ENCODE results near the gene FBXL13. TPM values are rescaled to one million over a fixed set of nuclear protein-coding genes. Genes with fewer than 3 reads are reported as not detected.

The FBXL13 gene
- total and polyA plus RNA-seq, 2 experiments from 2014 or later = 1.2 to 2.5 TPM

DNA sequence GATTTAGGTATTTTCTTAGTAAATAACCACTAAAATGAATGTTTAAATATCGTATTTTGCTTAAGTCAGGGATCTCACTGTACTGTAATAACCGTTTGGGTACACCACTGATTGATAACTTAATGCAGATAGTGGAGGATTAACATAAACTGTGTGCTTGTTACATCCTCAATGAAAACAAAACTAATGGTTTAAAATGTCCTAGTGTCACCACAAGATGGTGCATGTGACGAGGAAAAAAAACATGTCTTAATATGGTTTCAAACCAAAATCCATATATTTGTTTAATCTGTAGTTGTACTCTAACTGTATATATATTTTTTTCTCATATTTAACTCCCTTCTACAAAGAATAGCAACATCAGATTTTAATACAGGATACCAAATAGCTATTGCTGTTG, 19.5 kb upstream of the FBXL13 start:
- no peaks in the 10 kb centered on the region for H3K27me3 ChIP-seq (ENCODE audit: insufficient read depth)
- H3K79me2 ChIP-seq (replicated peaks; ENCODE audit: insufficient read depth) = no peaks in the 10 kb centered on the region
- no peaks in the 10 kb centered on the region for H3F3A ChIP-seq (replicated peaks; ENCODE audit: low read depth)
- Mint-ChIP-seq H3K9me3 (no peaks in the 10 kb centered on the region), H3K27ac (no peak overlapping the region), H3K27me3 (ENCODE audit: insufficient read depth, low read depth, poor library complexity) (no peaks in the 10 kb centered on the region), H3K4me3 (no peak overlapping the region), H3K4me1 (no peaks in the 10 kb centered on the region), H3K36me3 (ENCODE audit: low read depth) (peaks cover 34% of the 10 kb centered on the region)
- no peak overlapping the region for H2AFZ ChIP-seq
- no peak overlapping the region for H3K4me2 ChIP-seq
- TF ChIP-seq EZH2 (IDR thresholded peaks at IDR 0.05; ENCODE audit: low read depth, unreplicated experiment) = no peak
- TF ChIP-seq, protein P1, sequence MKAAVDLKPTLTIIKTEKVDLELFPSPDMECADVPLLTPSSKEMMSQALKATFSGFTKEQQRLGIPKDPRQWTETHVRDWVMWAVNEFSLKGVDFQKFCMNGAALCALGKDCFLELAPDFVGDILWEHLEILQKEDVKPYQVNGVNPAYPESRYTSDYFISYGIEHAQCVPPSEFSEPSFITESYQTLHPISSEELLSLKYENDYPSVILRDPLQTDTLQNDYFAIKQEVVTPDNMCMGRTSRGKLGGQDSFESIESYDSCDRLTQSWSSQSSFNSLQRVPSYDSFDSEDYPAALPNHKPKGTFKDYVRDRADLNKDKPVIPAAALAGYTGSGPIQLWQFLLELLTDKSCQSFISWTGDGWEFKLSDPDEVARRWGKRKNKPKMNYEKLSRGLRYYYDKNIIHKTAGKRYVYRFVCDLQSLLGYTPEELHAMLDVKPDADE (IDR thresholded peaks at IDR 0.05) = no peak
- TF ChIP-seq, protein P2, sequence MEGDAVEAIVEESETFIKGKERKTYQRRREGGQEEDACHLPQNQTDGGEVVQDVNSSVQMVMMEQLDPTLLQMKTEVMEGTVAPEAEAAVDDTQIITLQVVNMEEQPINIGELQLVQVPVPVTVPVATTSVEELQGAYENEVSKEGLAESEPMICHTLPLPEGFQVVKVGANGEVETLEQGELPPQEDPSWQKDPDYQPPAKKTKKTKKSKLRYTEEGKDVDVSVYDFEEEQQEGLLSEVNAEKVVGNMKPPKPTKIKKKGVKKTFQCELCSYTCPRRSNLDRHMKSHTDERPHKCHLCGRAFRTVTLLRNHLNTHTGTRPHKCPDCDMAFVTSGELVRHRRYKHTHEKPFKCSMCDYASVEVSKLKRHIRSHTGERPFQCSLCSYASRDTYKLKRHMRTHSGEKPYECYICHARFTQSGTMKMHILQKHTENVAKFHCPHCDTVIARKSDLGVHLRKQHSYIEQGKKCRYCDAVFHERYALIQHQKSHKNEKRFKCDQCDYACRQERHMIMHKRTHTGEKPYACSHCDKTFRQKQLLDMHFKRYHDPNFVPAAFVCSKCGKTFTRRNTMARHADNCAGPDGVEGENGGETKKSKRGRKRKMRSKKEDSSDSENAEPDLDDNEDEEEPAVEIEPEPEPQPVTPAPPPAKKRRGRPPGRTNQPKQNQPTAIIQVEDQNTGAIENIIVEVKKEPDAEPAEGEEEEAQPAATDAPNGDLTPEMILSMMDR (conservative IDR thresholded peaks at IDR 0.05; ENCODE audit: low read depth in 2 of 2) = peak in 1 of 2 experiments; percentile 35; a peak in 2 of 4 replicates
- ATAC-seq = no peak
- peaks cover 7% of the 10 kb centered on the region; the same call in 1 of the 2 replicates for H3K36me3 ChIP-seq (ENCODE audit: insufficient read depth)
- no peak for DNase-seq (ENCODE audit: low spot score)
- H4K20me1 ChIP-seq (replicated peaks; ENCODE audit: insufficient read depth) = no peaks in the 10 kb centered on the region
- no peak overlapping the region for H3K27ac ChIP-seq (ENCODE audit: low read depth)
- no peak overlapping the region for H3K4me3 ChIP-seq
- 0 out of 2 replicates have a peak, but pooled peaks cover 2% of the 10 kb centered on the region for H3K9me2 ChIP-seq (ENCODE audit: insufficient read depth)
- H3K4me1 ChIP-seq (ENCODE audit: insufficient read depth) = no peaks in the 10 kb centered on the region

DNA sequence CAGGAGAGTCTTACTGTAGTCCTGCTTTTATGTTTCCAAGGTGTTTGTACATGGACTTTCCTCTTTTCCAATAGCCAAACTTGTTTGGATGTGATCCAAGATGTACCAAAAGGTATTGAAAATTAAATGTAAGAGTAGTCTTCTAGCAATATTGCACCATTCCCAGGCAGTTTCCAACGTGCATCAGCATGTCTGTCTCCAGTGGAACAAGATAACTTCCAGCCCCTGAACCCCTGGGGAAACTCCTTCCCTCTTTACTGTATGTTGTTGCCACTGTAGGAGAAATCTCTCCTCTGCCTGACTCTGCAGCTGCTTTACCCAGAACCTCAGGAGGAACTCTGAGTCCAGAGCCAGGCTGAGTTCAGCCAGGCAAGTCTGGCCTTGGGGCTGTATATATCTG, 18.8 kb upstream of the FBXL13 start:
- Histone ChIP-seq H3K27ac (ENCODE audit: low read depth) (no peak overlapping the region), H2AFZ (no peak overlapping the region), H3K36me3 (ENCODE audit: insufficient read depth) (peaks cover 7% of the 10 kb centered on the region; the same call in 1 of the 2 replicates), H3K9me2 (ENCODE audit: insufficient read depth) (0 out of 2 replicates have a peak, but pooled peaks cover 2% of the 10 kb centered on the region), H3K4me2 (no peak overlapping the region), H3K4me3 (no peak overlapping the region), H3K27me3 (ENCODE audit: insufficient read depth) (no peaks in the 10 kb centered on the region), H3K4me1 (ENCODE audit: insufficient read depth) (no peaks in the 10 kb centered on the region), H3F3A (replicated peaks; ENCODE audit: low read depth) (no peaks in the 10 kb centered on the region), H3K79me2 (replicated peaks; ENCODE audit: insufficient read depth) (no peaks in the 10 kb centered on the region), H4K20me1 (replicated peaks; ENCODE audit: insufficient read depth) (no peaks in the 10 kb centered on the region)
- DNase-seq (ENCODE audit: low spot score) = no peak
- no peak for ATAC-seq
- Mint-ChIP-seq H3K36me3 (ENCODE audit: low read depth) (peaks cover 38% of the 10 kb centered on the region), H3K27ac (no peak overlapping the region), H3K27me3 (ENCODE audit: insufficient read depth, low read depth, poor library complexity) (no peaks in the 10 kb centered on the region), H3K4me3 (no peak overlapping the region), H3K4me1 (no peaks in the 10 kb centered on the region), H3K9me3 (no peaks in the 10 kb centered on the region)
- TF ChIP-seq POLR2AphosphoS5 (IDR thresholded peaks at IDR 0.05; ENCODE audit: low read depth) (no peak), ZNF331 (CRISPR knock-in tag; IDR thresholded peaks at IDR 0.05; ENCODE audit: low read depth) (no peak), STAT1 (IDR thresholded peaks at IDR 0.05; ENCODE audit: unreplicated experiment) (no peak), ZNF114 (CRISPR knock-in tag; IDR thresholded peaks at IDR 0.05) (no peak), JUNB (IDR thresholded peaks at IDR 0.05; ENCODE audit: unreplicated experiment) (no peak)
- TF ChIP-seq, protein P1 (IDR thresholded peaks at IDR 0.05) = no peak
- TF ChIP-seq, protein P3, sequence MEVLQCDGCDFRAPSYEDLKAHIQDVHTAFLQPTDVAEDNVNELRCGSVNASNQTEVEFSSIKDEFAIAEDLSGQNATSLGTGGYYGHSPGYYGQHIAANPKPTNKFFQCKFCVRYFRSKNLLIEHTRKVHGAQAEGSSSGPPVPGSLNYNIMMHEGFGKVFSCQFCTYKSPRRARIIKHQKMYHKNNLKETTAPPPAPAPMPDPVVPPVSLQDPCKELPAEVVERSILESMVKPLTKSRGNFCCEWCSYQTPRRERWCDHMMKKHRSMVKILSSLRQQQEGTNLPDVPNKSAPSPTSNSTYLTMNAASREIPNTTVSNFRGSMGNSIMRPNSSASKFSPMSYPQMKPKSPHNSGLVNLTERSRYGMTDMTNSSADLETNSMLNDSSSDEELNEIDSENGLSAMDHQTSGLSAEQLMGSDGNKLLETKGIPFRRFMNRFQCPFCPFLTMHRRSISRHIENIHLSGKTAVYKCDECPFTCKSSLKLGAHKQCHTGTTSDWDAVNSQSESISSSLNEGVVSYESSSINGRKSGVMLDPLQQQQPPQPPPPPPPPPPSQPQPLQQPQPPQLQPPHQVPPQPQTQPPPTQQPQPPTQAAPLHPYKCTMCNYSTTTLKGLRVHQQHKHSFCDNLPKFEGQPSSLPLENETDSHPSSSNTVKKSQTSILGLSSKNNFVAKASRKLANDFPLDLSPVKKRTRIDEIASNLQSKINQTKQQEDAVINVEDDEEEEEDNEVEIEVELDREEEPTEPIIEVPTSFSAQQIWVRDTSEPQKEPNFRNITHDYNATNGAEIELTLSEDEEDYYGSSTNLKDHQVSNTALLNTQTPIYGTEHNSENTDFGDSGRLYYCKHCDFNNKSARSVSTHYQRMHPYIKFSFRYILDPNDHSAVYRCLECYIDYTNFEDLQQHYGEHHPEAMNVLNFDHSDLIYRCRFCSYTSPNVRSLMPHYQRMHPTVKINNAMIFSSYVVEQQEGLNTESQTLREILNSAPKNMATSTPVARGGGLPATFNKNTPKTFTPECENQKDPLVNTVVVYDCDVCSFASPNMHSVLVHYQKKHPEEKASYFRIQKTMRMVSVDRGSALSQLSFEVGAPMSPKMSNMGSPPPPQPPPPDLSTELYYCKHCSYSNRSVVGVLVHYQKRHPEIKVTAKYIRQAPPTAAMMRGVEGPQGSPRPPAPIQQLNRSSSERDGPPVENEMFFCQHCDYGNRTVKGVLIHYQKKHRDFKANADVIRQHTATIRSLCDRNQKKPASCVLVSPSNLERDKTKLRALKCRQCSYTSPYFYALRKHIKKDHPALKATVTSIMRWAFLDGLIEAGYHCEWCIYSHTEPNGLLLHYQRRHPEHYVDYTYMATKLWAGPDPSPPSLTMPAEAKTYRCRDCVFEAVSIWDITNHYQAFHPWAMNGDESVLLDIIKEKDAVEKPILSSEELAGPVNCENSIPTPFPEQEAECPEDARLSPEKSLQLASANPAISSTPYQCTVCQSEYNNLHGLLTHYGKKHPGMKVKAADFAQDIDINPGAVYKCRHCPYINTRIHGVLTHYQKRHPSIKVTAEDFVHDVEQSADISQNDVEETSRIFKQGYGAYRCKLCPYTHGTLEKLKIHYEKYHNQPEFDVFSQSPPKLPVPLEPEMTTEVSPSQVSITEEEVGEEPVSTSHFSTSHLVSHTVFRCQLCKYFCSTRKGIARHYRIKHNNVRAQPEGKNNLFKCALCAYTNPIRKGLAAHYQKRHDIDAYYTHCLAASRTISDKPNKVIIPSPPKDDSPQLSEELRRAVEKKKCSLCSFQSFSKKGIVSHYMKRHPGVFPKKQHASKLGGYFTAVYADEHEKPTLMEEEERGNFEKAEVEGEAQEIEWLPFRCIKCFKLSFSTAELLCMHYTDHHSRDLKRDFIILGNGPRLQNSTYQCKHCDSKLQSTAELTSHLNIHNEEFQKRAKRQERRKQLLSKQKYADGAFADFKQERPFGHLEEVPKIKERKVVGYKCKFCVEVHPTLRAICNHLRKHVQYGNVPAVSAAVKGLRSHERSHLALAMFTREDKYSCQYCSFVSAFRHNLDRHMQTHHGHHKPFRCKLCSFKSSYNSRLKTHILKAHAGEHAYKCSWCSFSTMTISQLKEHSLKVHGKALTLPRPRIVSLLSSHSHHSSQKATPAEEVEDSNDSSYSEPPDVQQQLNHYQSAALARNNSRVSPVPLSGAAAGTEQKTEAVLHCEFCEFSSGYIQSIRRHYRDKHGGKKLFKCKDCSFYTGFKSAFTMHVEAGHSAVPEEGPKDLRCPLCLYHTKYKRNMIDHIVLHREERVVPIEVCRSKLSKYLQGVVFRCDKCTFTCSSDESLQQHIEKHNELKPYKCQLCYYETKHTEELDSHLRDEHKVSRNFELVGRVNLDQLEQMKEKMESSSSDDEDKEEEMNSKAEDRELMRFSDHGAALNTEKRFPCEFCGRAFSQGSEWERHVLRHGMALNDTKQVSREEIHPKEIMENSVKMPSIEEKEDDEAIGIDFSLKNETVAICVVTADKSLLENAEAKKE (CRISPR knock-in tag; IDR thresholded peaks at IDR 0.05) = no peak

Data from GM23338 (cell line).